HEK293 (cell line): ENCODE measurements around the gene BIK.

Experiments used
- BCL11A ChIP-seq: fragments of 450-650 bp; formaldehyde crosslinking; IDR thresholded peaks from 2 replicates; pipeline ENCODE4 v1.5.1; 2016; ENCODE audit warnings: low read depth, missing biosample characterization, missing genetic modification characterization
- BCL11B ChIP-seq: fragments of 450-650 bp; formaldehyde crosslinking; IDR thresholded peaks from 2 replicates; pipeline ENCODE4 v1.5.1; 2016; ENCODE audit warnings: low read depth, missing biosample characterization, missing genetic modification characterization
- FEZF1 ChIP-seq: fragments of 450-650 bp; formaldehyde crosslinking; IDR thresholded peaks from 2 replicates; pipeline ENCODE4 v1.5.1; 2016; ENCODE audit warnings: missing biosample characterization, missing genetic modification characterization
- GLI4 ChIP-seq: fragments of 450-650 bp; formaldehyde crosslinking; IDR thresholded peaks from 2 replicates; pipeline ENCODE4 v1.5.1; 2016; ENCODE audit warnings: missing biosample characterization, missing genetic modification characterization
- HOXA7 ChIP-seq: sonication (generic); formaldehyde crosslinking; IDR thresholded peaks from 2 replicates; pipeline ENCODE4 v1.8.1; 2022; ENCODE audit warnings: missing genetic modification reagents, borderline replicate concordance
- HOXC10 ChIP-seq: sonication (generic); formaldehyde crosslinking; IDR thresholded peaks from 2 replicates; pipeline ENCODE4 v1.8.1; 2023; ENCODE audit warnings: mild to moderate bottlenecking, missing genetic modification reagents
- MYNN ChIP-seq: fragments of 450-650 bp; formaldehyde crosslinking; IDR thresholded peaks from 2 replicates; pipeline ENCODE4 v1.5.1; 2016; ENCODE audit warnings: missing biosample characterization, missing genetic modification characterization, borderline replicate concordance
- PBX3 ChIP-seq: sonication (generic); formaldehyde crosslinking; IDR thresholded peaks from 2 replicates; pipeline ENCODE4 v1.8.1; 2022; ENCODE audit warnings: mild to moderate bottlenecking, moderate library complexity, missing genetic modification reagents
- ZBTB17 ChIP-seq: fragments of 450-650 bp; formaldehyde crosslinking; IDR thresholded peaks from 2 replicates; pipeline ENCODE4 v1.5.1; 2016; ENCODE audit warnings: missing biosample characterization, missing genetic modification characterization
- ZNF140 ChIP-seq: fragments of 450-650 bp; formaldehyde crosslinking; IDR thresholded peaks from 2 replicates; pipeline ENCODE4 v1.5.1; 2016; ENCODE audit warnings: missing biosample characterization, missing genetic modification characterization
- ZNF18 ChIP-seq: fragments of 450-650 bp; formaldehyde crosslinking; IDR thresholded peaks from 2 replicates; pipeline ENCODE4 v1.5.1; 2016; ENCODE audit warnings: missing biosample characterization, missing genetic modification characterization
- ZNF23 ChIP-seq: fragments of 450-650 bp; formaldehyde crosslinking; IDR thresholded peaks from 2 replicates; pipeline ENCODE4 v1.5.1; 2016; ENCODE audit warnings: missing biosample characterization, missing genetic modification characterization, borderline replicate concordance
- ZNF341 ChIP-seq: fragments of 450-650 bp; formaldehyde crosslinking; IDR thresholded peaks from 2 replicates; pipeline ENCODE4; 2016; ENCODE audit warnings: low read depth, missing biosample characterization, missing genetic modification characterization
- ZNF473 ChIP-seq: fragments of 450-650 bp; formaldehyde crosslinking; IDR thresholded peaks from 2 replicates; pipeline ENCODE4 v1.5.1; 2017; ENCODE audit warnings: missing biosample characterization, missing genetic modification characterization
- ZNF48 ChIP-seq: fragments of 450-650 bp; formaldehyde crosslinking; IDR thresholded peaks from 2 replicates; pipeline ENCODE4 v1.5.1; 2016; ENCODE audit warnings: missing biosample characterization, missing genetic modification characterization
- ZNF514 ChIP-seq: fragments of 450-650 bp; formaldehyde crosslinking; IDR thresholded peaks from 2 replicates; pipeline ENCODE4 v1.5.1; 2016; ENCODE audit warnings: missing biosample characterization, missing genetic modification characterization
- ZNF600 ChIP-seq: fragments of 450-650 bp; formaldehyde crosslinking; IDR thresholded peaks from 2 replicates; pipeline ENCODE4 v1.5.1; 2016; ENCODE audit warnings: missing biosample characterization, missing genetic modification characterization
- ZNF621 ChIP-seq: fragments of 450-650 bp; formaldehyde crosslinking; IDR thresholded peaks from 2 replicates; pipeline ENCODE4 v1.5.1; 2017; ENCODE audit warnings: missing biosample characterization, missing genetic modification characterization
- ZNF768 ChIP-seq: fragments of 450-650 bp; formaldehyde crosslinking; IDR thresholded peaks from 2 replicates; pipeline ENCODE4 v1.5.1; 2018; ENCODE audit warnings: missing biosample characterization, mild to moderate bottlenecking, missing genetic modification characterization
- ZNF785 ChIP-seq: fragments of 450-650 bp; formaldehyde crosslinking; IDR thresholded peaks from 2 replicates; pipeline ENCODE4 v1.5.1; 2016; ENCODE audit warnings: missing biosample characterization, missing genetic modification characterization
- ZSCAN30 ChIP-seq: fragments of 450-650 bp; IDR thresholded peaks from 2 replicates; pipeline ENCODE4 v1.5.1; 2018; ENCODE audit warnings: missing biosample characterization, mild to moderate bottlenecking, missing genetic modification characterization, moderate library complexity
- TF ChIP-seq, protein P1 (sequence below): fragments of 450-650 bp; formaldehyde crosslinking; IDR thresholded peaks from 2 replicates; pipeline ENCODE4 v1.5.1; 2016; ENCODE audit warnings: missing biosample characterization, missing genetic modification characterization
- TF ChIP-seq, protein P2 (sequence below): fragments of 450-650 bp; formaldehyde crosslinking; IDR thresholded peaks from 2 replicates; pipeline ENCODE4 v1.5.1; 2016; ENCODE audit warnings: missing biosample characterization, missing genetic modification characterization
- TF ChIP-seq, protein P3 (sequence below): fragments of 450-650 bp; formaldehyde crosslinking; conservative IDR thresholded peaks from 2 replicates; pipeline ENCODE4 v1.5.1; 2016; ENCODE audit warnings: low read depth, missing biosample characterization, missing genetic modification characterization

The BIK gene

DNA sequence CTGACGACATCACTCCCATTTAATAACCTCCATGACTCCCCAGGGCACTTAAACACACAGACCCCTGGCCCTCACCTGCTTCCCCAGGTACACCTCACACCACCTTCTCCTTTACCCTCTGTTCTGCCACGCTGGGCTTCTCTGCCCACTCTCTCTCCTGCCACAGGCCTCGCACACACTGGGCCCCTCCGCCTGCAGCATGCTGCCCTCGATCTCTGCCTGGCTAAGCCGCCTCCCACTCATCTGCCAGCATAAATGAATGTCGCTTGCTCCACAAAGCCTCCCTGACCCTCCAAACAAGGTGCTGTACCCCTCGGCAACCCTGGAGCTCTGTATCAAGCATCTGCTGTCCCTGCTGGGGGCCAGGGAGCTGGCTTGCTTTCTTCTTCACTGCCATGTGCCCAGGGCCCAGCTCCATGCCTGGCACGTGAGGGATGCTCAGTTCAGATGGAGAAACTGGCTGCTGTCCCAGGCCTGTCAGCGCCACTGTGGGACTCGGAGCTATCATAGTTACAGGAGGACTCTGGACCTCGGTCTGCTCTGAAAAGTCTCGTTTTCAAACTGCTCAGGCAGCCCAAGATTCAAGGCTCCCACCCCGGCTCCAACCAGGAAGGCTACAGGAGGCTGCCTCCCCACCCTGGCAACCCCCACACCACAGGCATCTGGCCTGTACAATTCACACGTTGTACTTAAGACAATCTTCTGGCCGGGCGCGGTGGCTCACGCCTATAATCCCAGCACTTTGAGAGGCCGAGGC, 33.3 kb upstream of the BIK start (continued):
- TF ChIP-seq BCL11B (tag by site-specific recombination) (no peak), ZNF785 (tag by site-specific recombination) (no peak), HOXA7 (CRISPR knock-in tag) (no peak), HOXC10 (CRISPR knock-in tag) (no peak), ZNF23 (tag by site-specific recombination) (no peak), MYNN (tag by site-specific recombination) (no peak), ZNF140 (tag by site-specific recombination) (no peak), ZNF600 (tag by site-specific recombination) (peak; percentile 60), ZNF473 (tag by site-specific recombination) (no peak), PBX3 (CRISPR knock-in tag) (no peak), ZNF48 (tag by site-specific recombination) (no peak), ZNF341 (tag by site-specific recombination) (no peak), GLI4 (tag by site-specific recombination) (no peak), ZBTB17 (0 out of 2 replicates have a peak, but pooled peaks have one; percentile 15), ZNF18 (tag by site-specific recombination) (no peak), ZNF514 (tag by site-specific recombination) (no peak), FEZF1 (tag by site-specific recombination) (no peak), ZNF621 (no peak), ZNF768 (tag by site-specific recombination) (no peak), BCL11A (no peak), ZSCAN30 (tag by site-specific recombination) (no peak)
- TF ChIP-seq, protein P1, sequence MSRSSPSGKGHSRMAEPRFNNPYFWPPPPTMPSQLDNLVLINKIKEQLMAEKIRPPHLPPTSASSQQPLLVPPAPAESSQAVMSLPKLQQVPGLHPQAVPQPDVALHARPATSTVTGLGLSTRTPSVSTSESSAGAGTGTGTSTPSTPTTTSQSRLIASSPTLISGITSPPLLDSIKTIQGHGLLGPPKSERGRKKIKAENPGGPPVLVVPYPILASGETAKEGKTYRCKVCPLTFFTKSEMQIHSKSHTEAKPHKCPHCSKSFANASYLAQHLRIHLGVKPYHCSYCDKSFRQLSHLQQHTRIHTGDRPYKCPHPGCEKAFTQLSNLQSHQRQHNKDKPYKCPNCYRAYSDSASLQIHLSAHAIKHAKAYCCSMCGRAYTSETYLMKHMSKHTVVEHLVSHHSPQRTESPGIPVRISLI (tag by site-specific recombination), result no peak
- TF ChIP-seq, protein P2, sequence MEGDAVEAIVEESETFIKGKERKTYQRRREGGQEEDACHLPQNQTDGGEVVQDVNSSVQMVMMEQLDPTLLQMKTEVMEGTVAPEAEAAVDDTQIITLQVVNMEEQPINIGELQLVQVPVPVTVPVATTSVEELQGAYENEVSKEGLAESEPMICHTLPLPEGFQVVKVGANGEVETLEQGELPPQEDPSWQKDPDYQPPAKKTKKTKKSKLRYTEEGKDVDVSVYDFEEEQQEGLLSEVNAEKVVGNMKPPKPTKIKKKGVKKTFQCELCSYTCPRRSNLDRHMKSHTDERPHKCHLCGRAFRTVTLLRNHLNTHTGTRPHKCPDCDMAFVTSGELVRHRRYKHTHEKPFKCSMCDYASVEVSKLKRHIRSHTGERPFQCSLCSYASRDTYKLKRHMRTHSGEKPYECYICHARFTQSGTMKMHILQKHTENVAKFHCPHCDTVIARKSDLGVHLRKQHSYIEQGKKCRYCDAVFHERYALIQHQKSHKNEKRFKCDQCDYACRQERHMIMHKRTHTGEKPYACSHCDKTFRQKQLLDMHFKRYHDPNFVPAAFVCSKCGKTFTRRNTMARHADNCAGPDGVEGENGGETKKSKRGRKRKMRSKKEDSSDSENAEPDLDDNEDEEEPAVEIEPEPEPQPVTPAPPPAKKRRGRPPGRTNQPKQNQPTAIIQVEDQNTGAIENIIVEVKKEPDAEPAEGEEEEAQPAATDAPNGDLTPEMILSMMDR (tag by site-specific recombination), result no peak
- TF ChIP-seq, protein P3, sequence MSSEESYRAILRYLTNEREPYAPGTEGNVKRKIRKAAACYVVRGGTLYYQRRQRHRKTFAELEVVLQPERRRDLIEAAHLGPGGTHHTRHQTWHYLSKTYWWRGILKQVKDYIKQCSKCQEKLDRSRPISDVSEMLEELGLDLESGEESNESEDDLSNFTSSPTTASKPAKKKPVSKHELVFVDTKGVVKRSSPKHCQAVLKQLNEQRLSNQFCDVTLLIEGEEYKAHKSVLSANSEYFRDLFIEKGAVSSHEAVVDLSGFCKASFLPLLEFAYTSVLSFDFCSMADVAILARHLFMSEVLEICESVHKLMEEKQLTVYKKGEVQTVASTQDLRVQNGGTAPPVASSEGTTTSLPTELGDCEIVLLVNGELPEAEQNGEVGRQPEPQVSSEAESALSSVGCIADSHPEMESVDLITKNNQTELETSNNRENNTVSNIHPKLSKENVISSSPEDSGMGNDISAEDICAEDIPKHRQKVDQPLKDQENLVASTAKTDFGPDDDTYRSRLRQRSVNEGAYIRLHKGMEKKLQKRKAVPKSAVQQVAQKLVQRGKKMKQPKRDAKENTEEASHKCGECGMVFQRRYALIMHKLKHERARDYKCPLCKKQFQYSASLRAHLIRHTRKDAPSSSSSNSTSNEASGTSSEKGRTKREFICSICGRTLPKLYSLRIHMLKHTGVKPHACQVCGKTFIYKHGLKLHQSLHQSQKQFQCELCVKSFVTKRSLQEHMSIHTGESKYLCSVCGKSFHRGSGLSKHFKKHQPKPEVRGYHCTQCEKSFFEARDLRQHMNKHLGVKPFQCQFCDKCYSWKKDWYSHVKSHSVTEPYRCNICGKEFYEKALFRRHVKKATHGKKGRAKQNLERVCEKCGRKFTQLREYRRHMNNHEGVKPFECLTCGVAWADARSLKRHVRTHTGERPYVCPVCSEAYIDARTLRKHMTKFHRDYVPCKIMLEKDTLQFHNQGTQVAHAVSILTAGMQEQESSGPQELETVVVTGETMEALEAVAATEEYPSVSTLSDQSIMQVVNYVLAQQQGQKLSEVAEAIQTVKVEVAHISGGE (tag by site-specific recombination), result no peak
